LNCaP clone FGC (cell line): ENCODE measurements around the gene GATD1.

ENCODE experiments used
- DNase-seq: peaks from one replicate; pipeline ENCODE4 v3.0.0-alpha.2; 2011; ENCODE audit warnings: low read depth
- H3K4me3 ChIP-seq: 2 replicates; pipeline ENCODE4 v1.5.1; 2011; ENCODE audit warnings: mild to moderate bottlenecking, low read depth, low read length, control low read depth
- TF ChIP-seq, protein P1 (sequence below): IDR thresholded peaks from 2 replicates; pipeline ENCODE4 v1.5.1; 2012; ENCODE audit warnings: mild to moderate bottlenecking; ENCODE audit not compliant: control insufficient read depth, insufficient read depth; ENCODE audit errors: extremely low read depth

GATD1 gene

DNA sequence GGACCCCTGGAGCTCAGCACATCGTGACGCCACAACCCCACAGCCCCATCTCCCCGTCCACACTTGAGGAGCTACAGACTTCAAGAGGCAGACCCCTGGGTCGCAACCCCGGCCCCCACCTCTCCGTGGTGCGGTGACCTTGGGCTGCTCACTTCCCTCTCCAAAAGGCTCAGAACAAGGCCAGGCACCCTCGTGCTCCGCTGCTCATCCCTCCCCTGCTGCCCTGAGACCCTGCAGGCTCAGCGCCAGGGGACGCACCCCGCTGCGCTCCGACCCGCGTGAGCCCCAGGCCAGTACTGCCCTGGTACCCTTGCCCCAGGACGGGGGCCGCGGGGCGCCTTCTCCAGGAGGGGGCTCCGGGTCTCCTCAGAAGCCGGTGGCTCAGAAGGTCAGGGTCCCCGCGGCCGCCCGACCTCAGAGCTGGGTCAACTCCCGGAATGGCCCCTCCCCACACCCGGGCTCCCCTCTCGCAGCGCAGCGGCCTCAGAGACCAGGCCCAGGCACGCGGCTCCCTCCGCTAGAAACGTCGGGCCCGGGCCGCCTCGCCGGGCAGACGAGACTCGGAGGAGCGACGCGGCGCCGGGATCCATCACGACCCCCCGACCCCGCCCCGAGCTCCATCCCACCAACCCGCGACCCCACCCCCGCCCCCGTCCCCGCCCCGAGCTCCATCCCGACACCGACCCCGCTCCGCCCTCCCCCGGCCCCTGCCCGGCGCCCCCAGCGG lies 563 bp downstream of the GATD1 start:
- TF ChIP-seq, protein P1, sequence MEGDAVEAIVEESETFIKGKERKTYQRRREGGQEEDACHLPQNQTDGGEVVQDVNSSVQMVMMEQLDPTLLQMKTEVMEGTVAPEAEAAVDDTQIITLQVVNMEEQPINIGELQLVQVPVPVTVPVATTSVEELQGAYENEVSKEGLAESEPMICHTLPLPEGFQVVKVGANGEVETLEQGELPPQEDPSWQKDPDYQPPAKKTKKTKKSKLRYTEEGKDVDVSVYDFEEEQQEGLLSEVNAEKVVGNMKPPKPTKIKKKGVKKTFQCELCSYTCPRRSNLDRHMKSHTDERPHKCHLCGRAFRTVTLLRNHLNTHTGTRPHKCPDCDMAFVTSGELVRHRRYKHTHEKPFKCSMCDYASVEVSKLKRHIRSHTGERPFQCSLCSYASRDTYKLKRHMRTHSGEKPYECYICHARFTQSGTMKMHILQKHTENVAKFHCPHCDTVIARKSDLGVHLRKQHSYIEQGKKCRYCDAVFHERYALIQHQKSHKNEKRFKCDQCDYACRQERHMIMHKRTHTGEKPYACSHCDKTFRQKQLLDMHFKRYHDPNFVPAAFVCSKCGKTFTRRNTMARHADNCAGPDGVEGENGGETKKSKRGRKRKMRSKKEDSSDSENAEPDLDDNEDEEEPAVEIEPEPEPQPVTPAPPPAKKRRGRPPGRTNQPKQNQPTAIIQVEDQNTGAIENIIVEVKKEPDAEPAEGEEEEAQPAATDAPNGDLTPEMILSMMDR = no peak
- no peak for DNase-seq
- peak overlapping the region; percentile 97 for H3K4me3 ChIP-seq

DNA sequence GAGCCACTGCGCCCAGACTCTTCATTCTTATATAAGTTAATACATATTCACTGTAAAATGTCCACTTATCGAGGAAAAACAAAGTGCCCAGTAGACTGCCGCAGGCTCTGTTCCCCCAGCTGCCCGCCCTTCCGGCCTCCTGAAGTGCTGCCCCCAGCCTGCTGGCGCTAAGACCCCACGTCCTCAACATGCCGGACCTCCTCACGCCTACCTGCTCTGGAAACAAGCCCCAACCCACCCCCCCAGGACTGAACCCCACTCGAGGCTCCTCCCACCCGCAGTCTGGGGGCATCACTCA lies 1.1 kb downstream of the GATD1 start:
- DNase-seq = no peak
- TF ChIP-seq, protein P1 = no peak
- peak overlapping the region; percentile 97 for H3K4me3 ChIP-seq

DNA sequence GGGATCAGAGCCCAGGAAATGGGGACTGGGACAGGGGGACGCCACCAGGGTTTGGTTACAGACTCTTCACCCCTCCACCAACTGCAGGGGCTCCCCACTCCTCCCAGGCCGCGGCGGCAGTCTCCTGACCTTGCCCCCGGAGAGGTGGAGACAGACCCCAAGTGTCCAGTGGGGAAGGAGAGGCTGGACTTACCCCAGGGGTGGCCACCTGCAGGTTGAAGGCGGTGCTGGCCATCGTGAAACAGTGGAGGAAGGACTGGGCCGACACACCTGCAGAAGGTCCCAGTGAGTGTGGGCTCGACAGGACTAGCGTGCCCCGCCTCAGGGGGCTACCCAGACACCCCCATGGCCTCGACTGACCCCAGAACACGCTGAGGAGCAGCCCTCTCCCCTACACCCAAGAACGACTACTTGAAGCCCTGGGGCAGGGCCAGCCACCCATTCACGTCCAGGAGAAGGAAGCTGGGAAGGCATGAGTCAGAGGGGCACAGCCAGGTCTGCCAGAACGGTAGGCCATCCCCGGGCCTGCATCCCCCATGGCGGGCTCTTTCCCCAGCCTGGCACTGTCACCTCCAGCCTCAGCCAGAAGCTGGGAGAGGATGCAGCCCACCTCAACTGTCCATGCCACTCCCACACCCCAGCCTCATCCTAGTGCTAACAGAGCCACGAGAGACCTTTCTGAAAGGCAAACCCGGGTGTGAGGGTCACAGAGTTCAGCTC lies 2.3 kb downstream of the GATD1 start:
- H3K4me3 ChIP-seq = no peak overlapping the region
- TF ChIP-seq, protein P1 = no peak

DNA sequence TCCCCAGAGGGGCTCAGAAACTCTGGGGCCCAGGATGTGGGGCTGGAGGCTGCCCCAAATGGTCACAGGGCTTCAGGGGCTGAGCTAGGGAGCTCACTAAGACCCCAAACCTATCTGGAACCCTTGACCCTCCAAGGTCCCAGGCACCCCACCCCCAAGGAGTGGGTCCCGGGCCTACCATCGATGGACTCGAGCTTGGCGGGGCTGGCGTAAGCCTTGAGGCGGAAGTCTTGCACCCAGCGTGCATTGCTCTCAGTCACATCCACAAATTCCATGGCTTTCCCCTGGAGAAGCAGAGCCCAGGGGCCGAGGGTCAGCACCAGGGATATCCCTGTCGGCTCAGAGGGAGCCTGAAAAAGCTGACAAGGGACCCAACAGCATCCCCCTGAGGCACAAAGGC lies 3.5 kb downstream of the GATD1 start:
- no peak overlapping the region for H3K4me3 ChIP-seq
- no peak for DNase-seq
- TF ChIP-seq, protein P1 = no peak

More for the DNA sequence above, 2.3 kb downstream of the GATD1 start:
- no peak for DNase-seq

DNA sequence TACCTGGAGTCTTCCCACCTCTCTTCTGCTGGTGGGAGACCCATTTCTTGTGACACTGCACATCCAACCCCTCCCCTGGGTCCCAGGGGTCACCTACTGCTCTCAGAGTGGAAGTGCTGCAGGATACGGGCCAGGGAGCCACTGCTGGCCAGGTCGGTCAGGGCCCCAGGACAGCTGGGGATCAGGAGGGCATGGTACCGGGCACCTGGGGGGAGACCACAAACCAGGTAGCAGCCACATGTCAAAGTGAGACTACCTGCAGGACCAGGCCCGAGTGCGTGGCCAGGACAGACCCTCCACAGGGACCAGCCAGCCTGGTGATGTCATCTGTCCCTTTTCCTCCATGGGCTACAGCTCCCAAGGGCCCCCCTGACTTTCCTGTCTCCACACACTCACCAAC lies 3.9 kb downstream of the GATD1 start:
- no peak for DNase-seq
- TF ChIP-seq, protein P1 = no peak
- H3K4me3 ChIP-seq = no peak overlapping the region

DNA sequence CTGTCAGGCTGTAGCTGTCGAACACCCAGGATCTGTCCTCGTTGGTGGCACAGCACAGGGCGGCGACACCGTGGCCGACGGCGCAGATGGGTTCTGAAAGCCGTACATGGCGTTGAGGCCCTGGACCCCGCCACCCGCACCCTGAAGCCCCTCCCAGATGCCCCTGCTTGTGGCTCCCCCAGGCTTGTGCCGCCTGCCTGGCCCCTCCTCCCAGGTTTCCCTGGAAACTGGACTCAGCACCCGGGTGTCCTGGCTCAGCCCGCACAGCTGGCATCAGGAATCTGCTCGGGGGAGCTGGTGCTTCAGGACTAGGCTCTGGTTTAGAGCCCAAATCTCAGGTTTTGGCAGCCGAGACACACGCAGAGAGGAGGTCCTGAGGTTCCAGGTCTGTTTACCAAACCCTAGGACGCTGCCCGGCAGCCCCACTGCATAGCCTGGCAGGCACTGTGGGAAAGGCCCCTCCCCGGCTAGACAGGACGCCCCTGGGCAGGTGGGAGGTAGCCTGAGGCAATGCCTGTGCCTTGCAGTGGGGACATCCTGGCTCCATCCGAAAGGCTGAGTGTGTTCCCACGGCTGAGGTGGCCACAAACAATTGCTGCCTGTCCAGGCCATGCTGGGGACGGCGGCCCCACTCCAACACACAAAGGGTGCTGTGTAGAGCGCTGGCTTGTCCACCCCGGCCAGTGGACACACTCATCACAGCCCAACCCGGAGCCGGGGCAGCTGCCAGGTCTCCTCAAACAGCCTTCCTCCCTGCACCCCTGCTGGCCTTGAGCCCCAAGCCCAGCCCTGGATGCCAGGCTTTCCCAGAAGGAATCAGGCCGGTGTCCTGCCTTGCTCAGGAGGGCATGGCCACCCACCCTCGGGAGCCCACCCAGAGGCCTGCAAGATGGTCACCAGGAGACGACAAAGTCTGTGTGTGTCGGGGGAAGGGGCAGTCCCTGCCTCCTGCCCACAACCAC lies 4.6 kb downstream of the GATD1 start:
- no peak for DNase-seq
- H3K4me3 ChIP-seq = no peak overlapping the region
- TF ChIP-seq, protein P1 = no peak
